Transverse colon (tissue), 4 donors: Measurements from ENCODE around the gene MSANTD2. TPM values are rescaled to one million over a fixed set of nuclear protein-coding genes. Genes with fewer than 3 reads are reported as not detected.

Source experiments
- DNase-seq: peaks from one replicate; pipeline ENCODE4 v3.0.0-alpha.2; 2019
- H3K27ac ChIP-seq, 4 donors: fragments of 200-600 bp; sonication (generic); 2 replicates each; pipeline ENCODE4 v1.5.1; 2016 to 2018; ENCODE audit warnings: inconsistent platforms in 4 of 4
- H3K27me3 ChIP-seq: fragments of 200-600 bp; sonication (generic); 2 replicates; pipeline ENCODE4 v1.5.1; 2017; ENCODE audit warnings: inconsistent platforms
- H3K36me3 ChIP-seq, 4 donors: fragments of 200-600 bp; sonication (generic); 2 replicates each; pipeline ENCODE4 v1.5.1; 2017 to 2019; ENCODE audit warnings: inconsistent platforms in 4 of 4
- H3K4me1 ChIP-seq, 4 donors: fragments of 200-600 bp; sonication (generic); 2 replicates each; pipeline ENCODE4 v1.5.1; 2017 to 2020; ENCODE audit warnings: inconsistent platforms in 4 of 4
- H3K4me3 ChIP-seq, 4 donors: fragments of 200-600 bp; sonication (generic); 1 replicate in 1 of 4; 2 replicates in 3 of 4; pipeline versions ENCODE4 v1.5.1 to v1.6.1; 2017 to 2019; ENCODE audit warnings: inconsistent platforms in 4 of 4
- H3K9me3 ChIP-seq, 2 donors: fragments of 200-600 bp; sonication (generic); 2 replicates each; pipeline ENCODE4 v1.5.1; 2017 to 2019; ENCODE audit warnings: inconsistent platforms in 2 of 2
- EP300 ChIP-seq: sonication (generic); formaldehyde crosslinking; IDR thresholded peaks from one replicate; pipeline ENCODE4 v1.6.1; 2017; ENCODE audit warnings: antibody characterized with exemption, low read depth
- POLR2A ChIP-seq: fragments of 450-650 bp; IDR thresholded peaks from one replicate; pipeline ENCODE4 v1.6.1; 2016; ENCODE audit warnings: antibody characterized with exemption, mild to moderate bottlenecking, moderate library complexity
- POLR2AphosphoS5 ChIP-seq, 3 donors: sonication (generic); formaldehyde crosslinking; IDR thresholded peaks; one replicate each; pipeline ENCODE4 v1.6.1; 2016; ENCODE audit warnings: antibody characterized with exemption in 3 of 3
- WGBS, 2 donors: methylation state at CpG; one replicate each; pipeline ENCODE4 v1.1.5; 2018; ENCODE audit warnings: low coverage in 1 of 2; 5-methylcytosine and 5-hydroxymethylcytosine counted together
- in situ Hi-C, 4 donors: fragments of 200-750 bp; cut with MboI; loops; one replicate each; pipeline versions ENCODE4 v1.15.0 to v1.15.1; 2017; ENCODE audit warnings: low sequenced_read_pairs in 3 of 4, low pct_ligation_motif_present in 1 of 4, low pct_unique_long_range_greater_than_20kb in 1 of 4
- intact Hi-C: fragments of 100-400 bp; cut with DNase I; formaldehyde crosslinking; loops from one replicate; pipeline ENCODE4 v1.15.1; 2023; ENCODE audit warnings: low total_unique reads
- total RNA-seq, 4 donors: library from RNA; depleted of rRNA; stranded (reverse); fragments of >200 nt; gene quantifications; one replicate each; pipeline ENCODE4 v1.1.0, GENCODE V29; 2016
- TF ChIP-seq, protein P1 (sequence below), 5 experiments: fragments of 200-600 bp in 3 of 5; fragments of 450-650 bp in 2 of 5; sonication (generic) in 3 of 5; IDR thresholded peaks; 1 replicate in 2 of 5; 2 replicates in 3 of 5; pipeline ENCODE4 v1.5.1; 2016 to 2017; ENCODE audit warnings: antibody characterized with exemption in 5 of 5, inconsistent platforms in 3 of 5, mild to moderate bottlenecking in 2 of 5, moderate library complexity in 1 of 5

The MSANTD2 gene
- total RNA-seq, 4 donors from 2014 or later, result 8.1 to 40.0 (median 15.1) TPM

DNA sequence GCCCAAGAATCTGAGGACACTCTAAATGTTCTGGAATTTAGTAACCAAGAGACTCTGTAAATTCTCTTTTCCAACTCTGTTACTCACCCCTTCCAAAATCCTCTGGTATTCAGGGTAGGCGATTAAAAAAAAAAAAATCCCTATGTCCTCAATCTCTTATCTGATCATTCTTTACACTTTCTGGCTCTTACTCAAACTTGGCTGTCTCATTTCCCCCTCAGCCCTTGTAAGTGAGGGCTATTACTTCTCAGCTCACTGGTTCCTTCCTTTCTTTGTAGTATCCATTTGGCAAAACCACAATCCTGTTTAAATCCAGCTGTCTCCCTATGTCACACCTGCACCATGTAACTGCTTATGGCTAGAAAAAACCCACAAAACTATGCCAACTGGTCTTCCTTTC, 12.7 kb upstream of the MSANTD2 start:
- no peaks in the 10 kb centered on the region for H3K36me3 ChIP-seq
- no peak for DNase-seq
- intact Hi-C loops (no loop called here), in situ Hi-C loops (no loop called here)
- no peak overlapping the region for H3K4me3 ChIP-seq
- H3K27ac ChIP-seq, result no peak overlapping the region
- TF ChIP-seq POLR2A, result no peak
- no peak for TF ChIP-seq EP300
- no peak for TF ChIP-seq POLR2AphosphoS5 (IDR thresholded peaks at IDR 0.05)
- TF ChIP-seq, protein P1, sequence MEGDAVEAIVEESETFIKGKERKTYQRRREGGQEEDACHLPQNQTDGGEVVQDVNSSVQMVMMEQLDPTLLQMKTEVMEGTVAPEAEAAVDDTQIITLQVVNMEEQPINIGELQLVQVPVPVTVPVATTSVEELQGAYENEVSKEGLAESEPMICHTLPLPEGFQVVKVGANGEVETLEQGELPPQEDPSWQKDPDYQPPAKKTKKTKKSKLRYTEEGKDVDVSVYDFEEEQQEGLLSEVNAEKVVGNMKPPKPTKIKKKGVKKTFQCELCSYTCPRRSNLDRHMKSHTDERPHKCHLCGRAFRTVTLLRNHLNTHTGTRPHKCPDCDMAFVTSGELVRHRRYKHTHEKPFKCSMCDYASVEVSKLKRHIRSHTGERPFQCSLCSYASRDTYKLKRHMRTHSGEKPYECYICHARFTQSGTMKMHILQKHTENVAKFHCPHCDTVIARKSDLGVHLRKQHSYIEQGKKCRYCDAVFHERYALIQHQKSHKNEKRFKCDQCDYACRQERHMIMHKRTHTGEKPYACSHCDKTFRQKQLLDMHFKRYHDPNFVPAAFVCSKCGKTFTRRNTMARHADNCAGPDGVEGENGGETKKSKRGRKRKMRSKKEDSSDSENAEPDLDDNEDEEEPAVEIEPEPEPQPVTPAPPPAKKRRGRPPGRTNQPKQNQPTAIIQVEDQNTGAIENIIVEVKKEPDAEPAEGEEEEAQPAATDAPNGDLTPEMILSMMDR (IDR thresholded peaks at IDR 0.05), result no peak
- 0% methylated on average over 1 of the region's 1 CpG; no CpG with 5 or more reads in 1 of the 2 donors for WGBS, 2 donors
- H3K9me3 ChIP-seq, result no peaks in the 10 kb centered on the region
- H3K4me1 ChIP-seq, result no peaks in the 10 kb centered on the region
- H3K27me3 ChIP-seq, result peaks cover 23% of the 10 kb centered on the region

DNA sequence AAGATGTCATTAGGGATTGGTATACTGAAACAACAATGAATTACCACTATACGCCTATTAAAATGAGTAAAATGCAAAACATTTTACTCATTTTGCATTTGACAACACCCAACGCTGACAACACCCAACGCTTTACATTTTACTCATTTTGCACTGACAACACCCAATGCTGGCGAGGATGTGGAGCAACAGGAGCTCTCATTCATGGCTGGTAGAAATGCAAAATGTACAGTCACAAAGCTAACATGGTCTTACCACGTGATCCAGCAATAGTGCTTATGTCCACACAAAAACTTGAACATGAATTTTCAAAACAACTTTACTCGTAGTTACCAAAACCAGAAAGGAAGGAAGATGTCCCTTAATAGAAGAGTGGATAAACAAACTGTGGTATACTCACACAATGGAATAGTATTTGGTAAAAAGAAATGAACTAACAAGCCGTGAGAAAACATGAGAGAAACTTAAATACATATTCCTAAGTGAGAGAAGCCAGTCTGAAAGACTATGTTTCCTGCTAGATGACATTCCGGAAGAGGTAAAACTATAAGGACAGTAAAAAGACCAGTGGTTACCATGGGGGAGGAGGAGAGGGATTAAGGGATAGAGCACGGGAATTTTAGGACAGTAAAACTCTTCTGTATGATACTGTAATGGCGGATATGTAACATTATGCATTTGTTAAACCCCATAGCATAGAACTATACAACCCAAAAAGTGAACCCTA, 11.4 kb upstream of the MSANTD2 start:
- no peak for DNase-seq
- TF ChIP-seq EP300 (no peak), POLR2AphosphoS5 (IDR thresholded peaks at IDR 0.05) (no peak), POLR2A (no peak)
- no peaks in the 10 kb centered on the region for H3K36me3 ChIP-seq
- intact Hi-C loops, result no loop called here
- no peak overlapping the region for H3K27ac ChIP-seq
- H3K4me3 ChIP-seq, result no peak overlapping the region
- H3K27me3 ChIP-seq, result peaks cover 11% of the 10 kb centered on the region
- no peaks in the 10 kb centered on the region for H3K4me1 ChIP-seq
- 70 to 81% methylated on average over 9 to 10 of the region's 10 CpGs for WGBS, 2 donors
- no peaks in the 10 kb centered on the region for H3K9me3 ChIP-seq
- in situ Hi-C loops, result no loop called here

DNA sequence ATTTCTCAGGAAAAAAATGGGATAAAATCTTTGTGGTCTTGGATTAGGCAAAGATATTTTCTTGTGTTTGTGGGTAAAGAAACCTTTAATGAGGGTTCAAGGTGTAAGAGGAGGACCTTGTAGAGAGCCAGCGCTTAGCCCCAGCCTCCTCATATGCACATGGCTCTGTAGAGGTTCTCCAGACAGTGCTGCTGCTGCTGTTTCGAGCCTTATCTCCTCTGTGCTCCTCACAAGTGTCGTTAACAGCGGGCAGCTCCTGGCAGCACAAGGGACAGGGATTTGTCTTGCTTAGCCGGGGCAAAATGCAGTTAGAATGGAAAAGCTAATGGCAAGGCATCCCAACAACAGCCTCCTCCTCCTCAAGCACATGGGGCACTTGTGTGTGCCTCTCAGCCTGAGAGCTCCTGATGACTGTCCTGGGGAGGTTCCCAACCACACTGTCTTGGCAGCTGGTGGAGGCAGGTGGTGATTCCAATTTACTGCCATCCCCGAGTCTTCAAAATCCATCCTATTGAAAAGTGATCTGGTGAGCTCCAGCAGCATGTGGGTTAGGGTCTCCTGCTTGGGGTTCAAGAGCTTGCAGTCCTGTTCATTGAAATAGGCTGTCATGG, 7.6 kb upstream of the MSANTD2 start:
- in situ Hi-C loops, result no loop called here

DNA sequence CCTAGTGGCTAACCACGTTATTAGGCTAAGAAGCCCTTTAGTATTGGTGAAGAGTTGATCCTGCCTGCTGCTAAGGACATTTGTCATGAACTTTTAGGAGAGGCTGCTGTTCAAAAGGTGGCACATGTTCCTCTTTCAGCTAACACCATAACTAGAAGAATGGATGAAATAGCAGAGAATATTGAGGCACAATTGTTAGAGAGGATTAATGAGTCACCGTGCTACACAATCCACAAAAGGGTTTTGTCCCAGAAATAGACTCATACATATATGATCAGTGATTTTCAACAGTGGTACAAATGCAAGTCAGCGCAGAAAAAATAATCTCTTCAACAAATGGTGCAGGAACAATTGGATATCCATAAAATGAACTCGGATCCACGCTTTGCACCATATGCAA, 7.0 kb upstream of the MSANTD2 start:
- WGBS, 2 donors, result 88 to 94% methylated on average over 5 of the region's 5 CpGs
- in situ Hi-C loops (no loop called here), intact Hi-C loops (no loop called here)
- Histone ChIP-seq H3K9me3 (no peaks in the 10 kb centered on the region), H3K4me3 (no peak overlapping the region), H3K4me1 (no peaks in the 10 kb centered on the region), H3K36me3 (no peaks in the 10 kb centered on the region), H3K27me3 (no peaks in the 10 kb centered on the region), H3K27ac (no peak overlapping the region)
- DNase-seq, result no peak
- no peak for TF ChIP-seq POLR2A

More for the DNA sequence above, 7.6 kb upstream of the MSANTD2 start:
- intact Hi-C loops, result no loop called here
- H3K9me3 ChIP-seq, result no peaks in the 10 kb centered on the region
- no peaks in the 10 kb centered on the region for H3K36me3 ChIP-seq
- TF ChIP-seq EP300 (no peak), POLR2AphosphoS5 (IDR thresholded peaks at IDR 0.05) (no peak), POLR2A (no peak)
- TF ChIP-seq, protein P1 (IDR thresholded peaks at IDR 0.05), result no peak
- 86 to 87% methylated on average over 4 to 6 of the region's 6 CpGs for WGBS, 2 donors
- no peak overlapping the region for H3K4me3 ChIP-seq
- H3K27ac ChIP-seq, result no peak overlapping the region
- no peaks in the 10 kb centered on the region for H3K27me3 ChIP-seq
- no peaks in the 10 kb centered on the region for H3K4me1 ChIP-seq
- no peak for DNase-seq

DNA sequence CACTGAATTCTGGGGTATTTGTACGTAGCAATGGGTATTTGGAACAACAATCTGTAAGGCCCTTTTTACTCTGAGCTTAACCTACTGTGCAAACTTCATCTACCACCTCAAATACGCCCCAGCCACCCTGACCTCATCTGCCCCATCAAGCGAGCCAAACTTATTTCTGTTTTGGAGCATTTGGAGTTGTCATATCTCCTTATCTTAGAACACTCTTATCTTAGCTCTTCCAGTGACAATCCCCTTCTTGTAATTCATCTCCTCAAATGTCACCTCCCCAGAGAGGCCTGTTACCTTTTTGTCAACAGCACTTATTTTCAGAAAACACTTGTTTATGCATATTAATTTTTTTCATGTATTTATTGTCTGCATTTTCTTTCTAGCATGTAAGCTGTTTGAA, 4.7 kb upstream of the MSANTD2 start:
- WGBS, 2 donors, result 78 to 88% methylated on average over 3 of the region's 3 CpGs
- Histone ChIP-seq H3K36me3 (no peaks in the 10 kb centered on the region), H3K27ac (no peak overlapping the region), H3K9me3 (no peaks in the 10 kb centered on the region), H3K4me3 (no peak overlapping the region), H3K27me3 (no peaks in the 10 kb centered on the region), H3K4me1 (peaks cover 0 to 12% (median 7%) of the 10 kb centered on the region in 4 donors)
- no peak for DNase-seq
- intact Hi-C loops, result no loop called here
- TF ChIP-seq EP300 (no peak), POLR2AphosphoS5 (IDR thresholded peaks at IDR 0.05) (no peak), POLR2A (no peak)
- TF ChIP-seq, protein P1 (IDR thresholded peaks at IDR 0.05), result no peak
- in situ Hi-C loops, result no loop called here
